ENCODE data around the gene SLC22A2.

Gene SLC22A2

DNA sequence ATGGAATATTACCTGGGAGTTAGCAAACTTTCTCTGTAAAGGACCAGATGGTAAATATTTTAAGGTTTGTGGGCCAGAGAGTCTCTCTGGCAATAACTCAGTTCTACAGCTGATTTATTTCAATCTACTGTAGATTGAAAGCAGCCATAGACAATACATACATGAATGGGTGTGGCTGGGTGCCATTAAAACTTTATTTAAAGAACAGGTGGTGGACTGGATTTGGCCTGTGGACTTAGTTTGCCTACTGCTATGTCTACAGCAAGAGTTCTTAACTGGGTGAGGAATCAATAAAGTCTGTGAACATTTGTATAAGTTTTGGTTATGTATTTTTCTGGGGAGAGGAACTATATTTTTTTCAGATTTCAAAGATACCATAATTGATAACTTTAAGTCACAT lies 55.1 kb downstream of the SLC22A2 start:
- ChIA-PET CTCF (no interaction called here), POLR2A (no interaction called here)
- no peak overlapping the region for H3K27ac ChIP-seq (ENCODE audit: extremely low read depth, low read depth, low read length)
- no peaks in the 10 kb centered on the region for H3K4me1 ChIP-seq (ENCODE audit: control insufficient read depth, insufficient read depth, low read length)
- no peak overlapping the region for H3K4me3 ChIP-seq (ENCODE audit: low read depth, low read length)
- no peak for TF ChIP-seq ZNF621 (tag by site-specific recombination; IDR thresholded peaks at IDR 0.05)
- no peak for TF ChIP-seq ZEB2 (tag by site-specific recombination; IDR thresholded peaks at IDR 0.05)
- TF ChIP-seq, protein P1, sequence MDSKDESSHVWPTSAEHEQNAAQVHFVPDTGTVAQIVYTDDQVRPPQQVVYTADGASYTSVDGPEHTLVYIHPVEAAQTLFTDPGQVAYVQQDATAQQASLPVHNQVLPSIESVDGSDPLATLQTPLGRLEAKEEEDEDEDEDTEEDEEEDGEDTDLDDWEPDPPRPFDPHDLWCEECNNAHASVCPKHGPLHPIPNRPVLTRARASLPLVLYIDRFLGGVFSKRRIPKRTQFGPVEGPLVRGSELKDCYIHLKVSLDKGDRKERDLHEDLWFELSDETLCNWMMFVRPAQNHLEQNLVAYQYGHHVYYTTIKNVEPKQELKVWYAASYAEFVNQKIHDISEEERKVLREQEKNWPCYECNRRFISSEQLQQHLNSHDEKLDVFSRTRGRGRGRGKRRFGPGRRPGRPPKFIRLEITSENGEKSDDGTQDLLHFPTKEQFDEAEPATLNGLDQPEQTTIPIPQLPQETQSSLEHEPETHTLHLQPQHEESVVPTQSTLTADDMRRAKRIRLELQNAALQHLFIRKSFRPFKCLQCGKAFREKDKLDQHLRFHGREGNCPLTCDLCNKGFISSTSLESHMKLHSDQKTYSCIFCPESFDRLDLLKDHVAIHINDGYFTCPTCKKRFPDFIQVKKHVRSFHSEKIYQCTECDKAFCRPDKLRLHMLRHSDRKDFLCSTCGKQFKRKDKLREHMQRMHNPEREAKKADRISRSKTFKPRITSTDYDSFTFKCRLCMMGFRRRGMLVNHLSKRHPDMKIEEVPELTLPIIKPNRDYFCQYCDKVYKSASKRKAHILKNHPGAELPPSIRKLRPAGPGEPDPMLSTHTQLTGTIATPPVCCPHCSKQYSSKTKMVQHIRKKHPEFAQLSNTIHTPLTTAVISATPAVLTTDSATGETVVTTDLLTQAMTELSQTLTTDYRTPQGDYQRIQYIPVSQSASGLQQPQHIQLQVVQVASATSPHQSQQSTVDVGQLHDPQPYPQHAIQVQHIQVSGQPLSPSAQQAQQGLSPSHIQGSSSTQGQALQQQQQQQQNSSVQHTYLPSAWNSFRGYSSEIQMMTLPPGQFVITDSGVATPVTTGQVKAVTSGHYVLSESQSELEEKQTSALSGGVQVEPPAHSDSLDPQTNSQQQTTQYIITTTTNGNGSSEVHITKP (tag by site-specific recombination; IDR thresholded peaks at IDR 0.05), result no peak
- no peak for TF ChIP-seq ZFP3 (tag by site-specific recombination; IDR thresholded peaks at IDR 0.05; ENCODE audit: low read depth)
- TF ChIP-seq ZBTB8A (tag by site-specific recombination; IDR thresholded peaks at IDR 0.05), result no peak
- TF ChIP-seq, protein P2, sequence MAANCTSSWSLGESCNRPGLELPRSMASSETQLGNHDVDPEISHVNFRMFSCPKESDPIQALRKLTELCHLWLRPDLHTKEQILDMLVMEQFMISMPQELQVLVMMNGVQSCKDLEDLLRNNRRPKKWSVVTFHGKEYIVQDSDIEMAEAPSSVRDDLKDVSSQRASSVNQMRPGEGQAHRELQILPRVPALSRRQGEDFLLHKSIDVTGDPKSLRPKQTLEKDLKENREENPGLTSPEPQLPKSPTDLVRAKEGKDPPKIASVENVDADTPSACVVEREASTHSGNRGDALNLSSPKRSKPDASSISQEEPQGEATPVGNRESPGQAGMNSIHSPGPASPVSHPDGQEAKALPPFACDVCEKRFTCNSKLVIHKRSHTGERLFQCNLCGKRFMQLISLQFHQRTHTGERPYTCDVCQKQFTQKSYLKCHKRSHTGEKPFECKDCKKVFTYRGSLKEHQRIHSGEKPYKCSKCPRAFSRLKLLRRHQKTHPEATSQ (tag by site-specific recombination; IDR thresholded peaks at IDR 0.05), result no peak
- no peak for TF ChIP-seq SCRT2 (tag by site-specific recombination; IDR thresholded peaks at IDR 0.05)
- no peak for TF ChIP-seq ZXDB (tag by site-specific recombination; IDR thresholded peaks at IDR 0.05)
- no peak for TF ChIP-seq ZSCAN16 (tag by site-specific recombination; IDR thresholded peaks at IDR 0.05)
- no peak for TF ChIP-seq ZNF501 (tag by site-specific recombination; IDR thresholded peaks at IDR 0.05)
- no peak for TF ChIP-seq ZBTB11 (tag by site-specific recombination; conservative IDR thresholded peaks at IDR 0.05; ENCODE audit: low read depth)
- TF ChIP-seq KLF8 (tag by site-specific recombination; IDR thresholded peaks at IDR 0.05), result no peak
- TF ChIP-seq KLF10 (tag by site-specific recombination; IDR thresholded peaks at IDR 0.05), result no peak
- no peak for TF ChIP-seq ZNF639 (tag by site-specific recombination; IDR thresholded peaks at IDR 0.05)
- TF ChIP-seq, protein P3, sequence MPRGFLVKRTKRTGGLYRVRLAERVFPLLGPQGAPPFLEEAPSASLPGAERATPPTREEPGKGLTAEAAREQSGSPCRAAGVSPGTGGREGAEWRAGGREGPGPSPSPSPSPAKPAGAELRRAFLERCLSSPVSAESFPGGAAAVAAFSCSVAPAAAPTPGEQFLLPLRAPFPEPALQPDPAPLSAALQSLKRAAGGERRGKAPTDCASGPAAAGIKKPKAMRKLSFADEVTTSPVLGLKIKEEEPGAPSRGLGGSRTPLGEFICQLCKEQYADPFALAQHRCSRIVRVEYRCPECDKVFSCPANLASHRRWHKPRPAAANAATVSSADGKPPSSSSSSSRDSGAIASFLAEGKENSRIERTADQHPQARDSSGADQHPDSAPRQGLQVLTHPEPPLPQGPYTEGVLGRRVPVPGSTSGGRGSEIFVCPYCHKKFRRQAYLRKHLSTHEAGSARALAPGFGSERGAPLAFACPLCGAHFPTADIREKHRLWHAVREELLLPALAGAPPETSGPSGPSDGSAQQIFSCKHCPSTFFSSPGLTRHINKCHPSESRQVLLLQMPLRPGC (tag by site-specific recombination; IDR thresholded peaks at IDR 0.05), result no peak
- TF ChIP-seq YY2 (tag by site-specific recombination; IDR thresholded peaks at IDR 0.05), result no peak
- TF ChIP-seq ZNF341 (tag by site-specific recombination; IDR thresholded peaks at IDR 0.05; ENCODE audit: low read depth), result no peak
- TF ChIP-seq ZNF549 (tag by site-specific recombination; IDR thresholded peaks at IDR 0.05), result no peak
- no peak for TF ChIP-seq BCL11A (tag by site-specific recombination; IDR thresholded peaks at IDR 0.05; ENCODE audit: low read depth)
- no peak for TF ChIP-seq ZNF398 (tag by site-specific recombination; IDR thresholded peaks at IDR 0.05)
- no peaks in the 10 kb centered on the region for H3K36me3 ChIP-seq (ENCODE audit: control insufficient read depth in 2 of 2, insufficient read depth in 1 of 2, low read length in 2 of 2)
- no peaks in the 10 kb centered on the region for H3K9me3 ChIP-seq (ENCODE audit: control insufficient read depth, insufficient read depth, low read depth, low read length)
